ENCODE data around the gene EPHA8.

Gene EPHA8

GRCh38 chr1:22582661-22583635, 19.7 kb downstream of the EPHA8 start:
- H3K4me3 ChIP-seq (ENCODE audit: low read depth, low read length) = no peak overlapping the region
- TF ChIP-seq, protein P1, sequence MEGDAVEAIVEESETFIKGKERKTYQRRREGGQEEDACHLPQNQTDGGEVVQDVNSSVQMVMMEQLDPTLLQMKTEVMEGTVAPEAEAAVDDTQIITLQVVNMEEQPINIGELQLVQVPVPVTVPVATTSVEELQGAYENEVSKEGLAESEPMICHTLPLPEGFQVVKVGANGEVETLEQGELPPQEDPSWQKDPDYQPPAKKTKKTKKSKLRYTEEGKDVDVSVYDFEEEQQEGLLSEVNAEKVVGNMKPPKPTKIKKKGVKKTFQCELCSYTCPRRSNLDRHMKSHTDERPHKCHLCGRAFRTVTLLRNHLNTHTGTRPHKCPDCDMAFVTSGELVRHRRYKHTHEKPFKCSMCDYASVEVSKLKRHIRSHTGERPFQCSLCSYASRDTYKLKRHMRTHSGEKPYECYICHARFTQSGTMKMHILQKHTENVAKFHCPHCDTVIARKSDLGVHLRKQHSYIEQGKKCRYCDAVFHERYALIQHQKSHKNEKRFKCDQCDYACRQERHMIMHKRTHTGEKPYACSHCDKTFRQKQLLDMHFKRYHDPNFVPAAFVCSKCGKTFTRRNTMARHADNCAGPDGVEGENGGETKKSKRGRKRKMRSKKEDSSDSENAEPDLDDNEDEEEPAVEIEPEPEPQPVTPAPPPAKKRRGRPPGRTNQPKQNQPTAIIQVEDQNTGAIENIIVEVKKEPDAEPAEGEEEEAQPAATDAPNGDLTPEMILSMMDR (IDR thresholded peaks at IDR 0.05; ENCODE audit: borderline replicate concordance, insufficient read depth, low read depth, low read length) = no peak

DNA sequence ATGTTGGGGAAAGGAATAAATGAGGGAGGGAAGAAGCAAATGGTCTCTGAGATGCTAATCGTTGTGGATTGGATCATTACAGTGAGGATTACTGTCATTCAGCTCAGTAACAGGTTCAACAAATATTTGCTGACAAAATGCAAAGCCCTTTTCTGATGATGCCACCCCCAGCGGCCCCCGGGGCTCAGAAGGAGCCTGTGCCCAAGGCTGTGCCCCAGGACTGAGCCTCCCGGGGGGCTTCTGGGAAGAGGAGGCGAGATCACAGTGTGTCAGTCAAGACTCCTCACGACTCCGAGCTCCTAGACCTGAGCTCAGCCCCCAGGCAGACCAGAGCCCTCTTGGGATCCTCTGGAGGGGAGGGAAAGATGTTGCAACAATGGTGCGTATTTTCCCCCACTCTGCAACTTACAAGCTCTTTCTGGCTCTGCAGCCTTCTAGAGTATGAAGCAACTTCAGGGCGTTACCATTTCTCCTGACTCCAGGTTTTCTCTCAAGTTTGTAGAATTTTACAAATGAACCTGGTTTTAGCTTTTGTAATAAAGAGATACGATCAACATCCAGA, 20.8 kb downstream of the EPHA8 start:
- TF ChIP-seq, protein P1 (IDR thresholded peaks at IDR 0.05; ENCODE audit: borderline replicate concordance, insufficient read depth, low read depth, low read length) = no peak
- H3K4me3 ChIP-seq (ENCODE audit: low read depth, low read length) = no peak overlapping the region

GRCh38 chr1:22584970-22585369, 21.7 kb downstream of the EPHA8 start:
- no peak overlapping the region for H3K4me3 ChIP-seq (ENCODE audit: low read depth, low read length)

GRCh38 chr1:22585471-22585870, 22.2 kb downstream of the EPHA8 start:
- TF ChIP-seq, protein P1 (IDR thresholded peaks at IDR 0.05; ENCODE audit: borderline replicate concordance, insufficient read depth, low read depth, low read length) = no peak
- H3K4me3 ChIP-seq (ENCODE audit: low read depth, low read length) = no peak overlapping the region

More at GRCh38 chr1:22584970-22585369, 21.7 kb downstream of the EPHA8 start:
- TF ChIP-seq, protein P1 (IDR thresholded peaks at IDR 0.05; ENCODE audit: borderline replicate concordance, insufficient read depth, low read depth, low read length) = no peak

DNA sequence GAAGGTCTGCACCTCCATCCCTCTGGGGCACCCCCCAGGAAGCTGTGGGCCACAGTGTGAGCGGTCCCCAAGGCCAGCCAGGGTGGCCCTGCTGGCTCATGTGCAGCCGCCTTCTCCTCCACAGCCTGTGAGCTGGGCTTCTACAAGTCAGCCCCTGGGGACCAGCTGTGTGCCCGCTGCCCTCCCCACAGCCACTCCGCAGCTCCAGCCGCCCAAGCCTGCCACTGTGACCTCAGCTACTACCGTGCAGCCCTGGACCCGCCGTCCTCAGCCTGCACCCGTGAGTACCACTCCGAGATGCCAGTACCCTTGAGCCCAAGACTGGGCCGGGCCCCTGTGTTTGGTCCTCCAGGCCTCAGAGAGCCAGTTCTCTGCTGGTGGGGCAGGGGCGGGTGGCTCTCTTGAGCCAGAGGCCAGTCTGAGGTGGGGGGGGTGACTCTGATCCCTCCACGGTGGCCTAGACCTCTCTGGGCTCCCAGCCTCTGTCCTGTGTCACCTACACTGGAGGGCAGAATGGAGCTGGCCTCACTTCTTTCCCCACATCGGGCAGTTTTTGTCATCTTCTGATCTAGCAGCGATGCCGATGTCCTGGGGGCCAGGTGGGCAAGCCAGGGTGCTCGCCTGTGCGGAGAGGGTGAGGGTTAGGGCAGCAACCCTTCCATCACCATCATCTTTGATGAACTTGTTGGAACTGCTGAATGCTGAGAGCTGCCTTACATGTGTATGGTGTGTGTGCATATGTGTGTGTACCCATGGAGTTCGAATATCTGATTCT, 23.3 kb downstream of the EPHA8 start:
- TF ChIP-seq, protein P1 (IDR thresholded peaks at IDR 0.05; ENCODE audit: borderline replicate concordance, insufficient read depth, low read depth, low read length) = no peak
- no peak overlapping the region for H3K4me3 ChIP-seq (ENCODE audit: low read depth, low read length)

DNA sequence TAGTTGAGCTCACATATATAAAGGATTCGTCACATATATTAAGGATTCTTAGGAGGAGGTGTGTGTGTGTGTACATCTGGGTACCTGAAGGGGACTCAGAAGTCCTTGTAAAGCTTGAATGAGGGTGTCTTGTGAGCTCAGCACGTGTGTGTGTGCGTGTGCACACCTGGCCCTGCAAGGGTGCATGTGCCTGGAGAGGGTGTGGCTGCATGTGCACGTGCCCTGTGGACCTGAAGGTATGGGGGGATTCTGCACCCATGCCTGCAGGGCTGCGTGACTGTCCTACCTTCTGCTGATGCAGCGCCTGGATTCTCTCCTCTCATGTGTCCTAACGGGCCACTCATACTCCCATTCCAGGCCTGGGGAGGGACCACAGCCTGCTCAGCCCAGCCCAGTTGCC, 24.0 kb downstream of the EPHA8 start:
- H3K4me3 ChIP-seq (ENCODE audit: low read depth, low read length) = no peak overlapping the region
- TF ChIP-seq, protein P1 (IDR thresholded peaks at IDR 0.05; ENCODE audit: borderline replicate concordance, insufficient read depth, low read depth, low read length) = no peak

Measured in GM12875 (cell line).